ENCODE measurements around the gene DNAJB6. TPM values are rescaled to one million over a fixed set of nuclear protein-coding genes. Genes with fewer than 3 reads are reported as not detected.
A peak's percentile ranks its signal among the peaks of the same experiment; 100 is the strongest.

DNAJB6 gene
- total RNA-seq, 1 experiment from 2014 or later, result 178 TPM

- H3K9me3 ChIP-seq (replicated peaks), result no peaks in the 10 kb centered on the region
- H3K4me1 ChIP-seq (replicated peaks), result peaks cover 9% of the 10 kb centered on the region
- no peaks in the 10 kb centered on the region for H3K36me3 ChIP-seq
- no peak overlapping the region for H3K27ac ChIP-seq
- no peaks in the 10 kb centered on the region for H3K27me3 ChIP-seq (replicated peaks)
- H3K4me3 ChIP-seq, result no peak overlapping the region
- DNase-seq (ENCODE audit: low read depth in 1 of 2, low spot score in 2 of 2), result peak in 1 of 2 experiments; percentile 44
These were observed 94.6 kb downstream of the DNAJB6 start for GRCh38 chr7:157431173-157431950.

GRCh38 chr7:157431951-157432540 is 95.2 kb downstream of the DNAJB6 start:
- H3K4me1 ChIP-seq (replicated peaks), result peaks cover 9% of the 10 kb centered on the region
- H3K9me3 ChIP-seq (replicated peaks), result no peaks in the 10 kb centered on the region
- H3K27me3 ChIP-seq (replicated peaks), result no peaks in the 10 kb centered on the region
- no peaks in the 10 kb centered on the region for H3K36me3 ChIP-seq
- DNase-seq (ENCODE audit: low read depth in 1 of 2, low spot score in 2 of 2), result peak in 1 of 2 experiments; percentile 31
- H3K4me3 ChIP-seq, result no peak overlapping the region
- H3K27ac ChIP-seq, result no peak overlapping the region

- DNase-seq (ENCODE audit: low read depth in 1 of 2, low spot score in 2 of 2), result peak; percentile 35 to 67
- Histone ChIP-seq H3K36me3 (no peaks in the 10 kb centered on the region), H3K9me3 (replicated peaks) (no peaks in the 10 kb centered on the region), H3K4me1 (replicated peaks) (peaks cover 9% of the 10 kb centered on the region), H3K4me3 (peak overlapping the region; percentile 14), H3K27ac (no peak overlapping the region), H3K27me3 (replicated peaks) (no peaks in the 10 kb centered on the region)
These were observed 95.7 kb downstream of the DNAJB6 start for GRCh38 chr7:157432541-157432956.

DNA sequence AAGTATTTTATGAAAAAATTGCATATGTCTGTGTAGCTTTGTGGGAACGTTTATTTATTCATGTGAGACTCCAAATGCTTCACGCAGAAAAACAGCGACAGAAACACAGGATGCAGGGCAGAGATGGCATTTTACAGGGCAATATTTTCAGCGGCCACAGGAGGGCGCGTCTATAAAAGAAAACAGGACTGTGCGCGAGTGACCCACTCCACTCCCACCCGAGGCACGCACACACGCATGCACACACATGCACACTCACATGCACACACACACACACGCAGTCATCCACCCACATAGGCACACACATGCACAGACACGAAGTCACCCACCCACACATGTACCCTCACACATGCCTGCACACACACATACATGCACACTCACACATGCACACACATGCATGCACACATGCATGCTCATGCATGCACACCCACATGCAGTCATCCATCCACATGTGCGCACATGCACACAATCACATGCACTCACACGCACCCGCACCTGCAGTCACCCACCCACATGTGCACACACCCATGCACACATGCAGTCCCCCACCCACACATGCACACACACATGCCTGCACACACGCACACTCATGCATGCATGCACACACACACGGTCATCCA is 96.3 kb downstream of the DNAJB6 start:
- Histone ChIP-seq H3K4me3 (peak overlapping the region; percentile 14), H3K27ac (no peak overlapping the region), H3K9me3 (replicated peaks) (no peaks in the 10 kb centered on the region), H3K27me3 (replicated peaks) (no peaks in the 10 kb centered on the region), H3K36me3 (no peaks in the 10 kb centered on the region), H3K4me1 (replicated peaks) (peaks cover 9% of the 10 kb centered on the region)
- peak; percentile 38 to 51 for DNase-seq (ENCODE audit: low read depth in 1 of 2, low spot score in 2 of 2)

DNA sequence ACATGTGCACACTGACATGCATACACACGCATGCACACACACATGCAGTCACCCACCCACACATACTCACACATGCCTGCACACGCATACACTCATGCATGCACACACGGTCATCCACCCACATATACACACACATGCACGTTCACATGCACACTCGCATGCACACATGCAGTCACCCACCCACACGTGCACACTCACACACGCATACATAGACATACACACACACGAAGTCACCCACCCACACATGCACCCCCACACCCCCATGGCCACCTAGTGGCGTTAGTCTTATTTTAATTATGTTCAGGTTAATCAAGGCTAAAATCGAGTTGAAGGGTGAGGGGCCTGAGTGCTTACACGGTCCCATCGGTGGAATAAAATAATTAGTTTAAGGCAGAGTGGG is 96.8 kb downstream of the DNAJB6 start:
- no peaks in the 10 kb centered on the region for H3K9me3 ChIP-seq (replicated peaks)
- DNase-seq (ENCODE audit: low read depth in 1 of 2, low spot score in 2 of 2), result peak in 1 of 2 experiments; percentile 28
- no peaks in the 10 kb centered on the region for H3K36me3 ChIP-seq
- no peaks in the 10 kb centered on the region for H3K27me3 ChIP-seq (replicated peaks)
- H3K4me1 ChIP-seq (replicated peaks), result peaks cover 9% of the 10 kb centered on the region
- no peak overlapping the region for H3K4me3 ChIP-seq
- H3K27ac ChIP-seq, result no peak overlapping the region

DNA sequence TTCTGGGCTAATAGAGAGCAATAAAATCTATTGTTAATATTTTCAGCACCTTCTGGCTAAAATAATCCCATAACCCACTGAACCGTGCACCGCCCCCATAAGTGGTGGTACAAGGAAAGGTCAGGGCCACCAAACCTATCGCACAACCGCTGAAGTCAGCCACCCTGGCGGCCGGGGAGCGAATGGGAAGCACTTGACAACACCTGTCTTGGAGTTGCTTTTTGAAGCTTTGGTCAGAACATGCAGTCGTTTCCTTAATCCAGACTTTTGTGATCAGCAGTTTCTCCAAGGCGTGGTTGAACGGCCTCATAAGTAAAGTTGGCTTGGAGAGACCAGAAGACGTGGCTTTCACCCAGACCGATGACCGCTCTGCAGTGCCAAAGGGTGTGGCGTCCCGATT is 97.4 kb downstream of the DNAJB6 start:
- H3K27me3 ChIP-seq (replicated peaks), result no peaks in the 10 kb centered on the region
- peaks cover 9% of the 10 kb centered on the region for H3K4me1 ChIP-seq (replicated peaks)
- no peaks in the 10 kb centered on the region for H3K36me3 ChIP-seq
- no peaks in the 10 kb centered on the region for H3K9me3 ChIP-seq (replicated peaks)
- no peak overlapping the region for H3K27ac ChIP-seq
- H3K4me3 ChIP-seq, result no peak overlapping the region
- DNase-seq (ENCODE audit: low read depth in 1 of 2, low spot score in 2 of 2), result peak in 1 of 2 experiments; percentile 26

DNA sequence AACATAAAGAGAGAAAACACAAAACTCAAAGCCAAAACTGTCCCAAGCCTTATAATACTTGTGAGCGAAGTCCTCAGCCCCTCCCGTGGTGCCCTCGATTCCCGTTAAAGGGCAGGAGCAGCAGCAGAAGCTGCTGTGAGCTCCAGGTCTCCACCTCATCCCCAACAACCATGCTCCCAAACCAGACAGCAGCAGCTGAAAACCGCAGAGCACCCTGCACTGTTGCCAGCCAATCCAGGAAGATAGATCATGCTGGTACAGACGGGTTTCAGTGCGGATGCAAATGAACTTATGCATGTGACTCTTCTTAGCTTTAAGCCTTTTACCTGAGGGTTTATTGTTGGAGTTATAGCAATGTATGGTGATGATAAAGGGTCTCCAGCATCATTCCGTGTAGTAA is 97.9 kb downstream of the DNAJB6 start:
- H3K36me3 ChIP-seq, result no peaks in the 10 kb centered on the region
- no peak overlapping the region for H3K4me3 ChIP-seq
- H3K27me3 ChIP-seq (replicated peaks), result no peaks in the 10 kb centered on the region
- no peak overlapping the region for H3K27ac ChIP-seq
- peak in 1 of 2 experiments; percentile 29 for DNase-seq (ENCODE audit: low read depth in 1 of 2, low spot score in 2 of 2)
- peaks cover 9% of the 10 kb centered on the region for H3K4me1 ChIP-seq (replicated peaks)
- no peaks in the 10 kb centered on the region for H3K9me3 ChIP-seq (replicated peaks)

GRCh38 chr7:157436076-157436475 is 99.3 kb downstream of the DNAJB6 start:
- Histone ChIP-seq H3K4me1 (replicated peaks) (peaks cover 9% of the 10 kb centered on the region), H3K27ac (no peak overlapping the region), H3K9me3 (replicated peaks) (no peaks in the 10 kb centered on the region), H3K27me3 (replicated peaks) (no peaks in the 10 kb centered on the region), H3K4me3 (no peak overlapping the region), H3K36me3 (no peaks in the 10 kb centered on the region)
- DNase-seq (ENCODE audit: low read depth in 1 of 2, low spot score in 2 of 2), result no peak

DNA sequence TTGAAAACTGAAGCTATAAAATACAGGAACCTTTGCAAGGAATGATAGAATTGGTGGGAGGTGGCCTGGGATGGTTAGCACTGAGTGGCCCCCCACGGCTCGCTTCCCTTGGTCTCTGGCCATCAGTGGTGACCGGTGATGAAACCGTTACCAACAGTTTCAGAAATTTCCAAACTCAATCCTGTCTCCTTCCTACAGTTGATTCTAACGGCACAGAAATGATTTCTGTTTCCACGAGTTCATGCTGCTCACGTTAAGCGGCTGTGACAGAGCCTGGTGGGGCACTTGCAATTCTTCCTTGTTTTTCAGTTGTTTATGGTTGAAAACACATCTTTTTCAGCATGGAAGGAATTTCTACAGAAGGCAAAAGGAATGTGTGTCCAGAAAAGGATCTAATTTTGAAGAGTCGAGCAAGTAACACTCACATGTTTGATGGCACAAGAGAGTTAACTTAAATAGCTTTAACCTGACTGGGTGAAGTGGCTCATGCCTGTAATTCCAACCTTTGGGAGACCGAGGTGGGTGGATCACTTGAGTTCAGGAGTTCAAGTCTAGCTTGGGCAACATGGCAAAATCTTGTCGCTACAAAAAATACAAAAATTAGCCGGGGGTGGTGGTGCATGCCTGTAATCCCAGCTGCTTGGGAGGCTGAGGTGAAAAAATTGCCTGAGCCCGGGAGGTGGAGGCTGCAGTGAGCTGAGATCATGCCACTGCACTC is 100.1 kb downstream of the DNAJB6 start:
- Histone ChIP-seq H3K9me3 (replicated peaks) (no peaks in the 10 kb centered on the region), H3K36me3 (no peaks in the 10 kb centered on the region), H3K27ac (no peak overlapping the region), H3K4me3 (no peak overlapping the region), H3K27me3 (replicated peaks) (no peaks in the 10 kb centered on the region), H3K4me1 (replicated peaks) (peaks cover 9% of the 10 kb centered on the region)
- peak in 1 of 2 experiments; percentile 22 for DNase-seq (ENCODE audit: low read depth in 1 of 2, low spot score in 2 of 2)

DNA sequence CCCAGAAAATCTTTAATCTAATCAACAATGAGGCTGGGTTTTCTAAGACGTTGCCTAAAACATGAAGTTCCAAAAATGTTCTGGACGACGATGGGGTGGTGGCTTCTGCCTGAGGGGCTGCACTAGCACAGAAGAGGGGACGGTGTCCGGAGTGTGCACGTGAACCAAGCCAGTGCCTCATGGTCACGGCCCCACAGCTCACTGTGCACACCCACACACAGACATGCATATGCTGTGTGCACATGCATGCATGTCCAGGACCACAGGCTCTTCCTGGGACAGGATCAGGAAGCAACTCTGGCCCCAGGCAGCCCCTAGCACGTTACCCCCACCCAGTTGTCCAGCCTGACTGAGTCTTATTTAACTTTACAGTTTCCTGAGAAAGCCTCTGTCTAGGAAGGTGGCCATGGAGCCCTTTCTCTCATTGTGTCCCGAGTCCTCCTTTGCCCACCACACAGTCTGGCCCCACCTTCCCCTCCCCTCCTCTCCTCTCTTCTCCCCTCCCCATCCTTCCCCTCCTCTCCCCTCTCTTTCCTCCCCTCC is 100.8 kb downstream of the DNAJB6 start:
- Histone ChIP-seq H3K9me3 (replicated peaks) (no peaks in the 10 kb centered on the region), H3K4me1 (replicated peaks) (peaks cover 4% of the 10 kb centered on the region), H3K36me3 (no peaks in the 10 kb centered on the region), H3K27ac (no peak overlapping the region), H3K27me3 (replicated peaks) (no peaks in the 10 kb centered on the region), H3K4me3 (no peak overlapping the region)
- peak in 1 of 2 experiments; percentile 15 for DNase-seq (ENCODE audit: low read depth in 1 of 2, low spot score in 2 of 2)

GRCh38 chr7:157438121-157439025 is 101.6 kb downstream of the DNAJB6 start:
- H3K36me3 ChIP-seq, result no peaks in the 10 kb centered on the region
- H3K9me3 ChIP-seq (replicated peaks), result no peaks in the 10 kb centered on the region
- peak in 1 of 2 experiments; percentile 35 for DNase-seq (ENCODE audit: low read depth in 1 of 2, low spot score in 2 of 2)
- no peak overlapping the region for H3K4me3 ChIP-seq
- H3K27me3 ChIP-seq (replicated peaks), result no peaks in the 10 kb centered on the region
- no peak overlapping the region for H3K27ac ChIP-seq
- H3K4me1 ChIP-seq (replicated peaks), result no peaks in the 10 kb centered on the region

DNA sequence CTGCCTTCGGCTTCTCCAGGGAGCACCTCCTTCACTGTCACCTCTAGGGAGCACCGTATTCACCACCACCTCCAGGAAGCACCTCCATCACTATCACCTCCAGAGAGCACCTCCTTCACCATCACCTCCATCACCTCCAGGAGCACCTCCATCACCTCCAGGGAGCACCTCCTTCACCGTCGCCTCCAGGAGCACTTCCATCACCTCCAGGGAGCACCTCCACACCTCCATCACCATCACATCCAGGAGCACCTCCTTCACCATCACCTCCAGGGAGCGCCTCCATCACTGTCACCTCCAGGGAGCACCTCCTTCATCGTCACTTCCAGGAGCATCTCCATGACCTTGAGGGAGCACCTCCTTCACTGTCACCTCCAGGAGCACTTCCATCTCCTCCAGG is 102.3 kb downstream of the DNAJB6 start:
- H3K4me1 ChIP-seq (replicated peaks), result no peaks in the 10 kb centered on the region
- H3K36me3 ChIP-seq, result no peaks in the 10 kb centered on the region
- H3K4me3 ChIP-seq, result no peak overlapping the region
- peak in 1 of 2 experiments; percentile 26 for DNase-seq (ENCODE audit: low read depth in 1 of 2, low spot score in 2 of 2)
- H3K9me3 ChIP-seq (replicated peaks), result no peaks in the 10 kb centered on the region
- H3K27me3 ChIP-seq (replicated peaks), result no peaks in the 10 kb centered on the region
- H3K27ac ChIP-seq, result no peak overlapping the region

GRCh38 chr7:157439761-157440160 is 103.0 kb downstream of the DNAJB6 start:
- Histone ChIP-seq H3K4me3 (no peak overlapping the region), H3K27me3 (replicated peaks) (no peaks in the 10 kb centered on the region)

More at GRCh38 chr7:157439761-157440160, 103.0 kb downstream of the DNAJB6 start:
- no peak overlapping the region for H3K27ac ChIP-seq
- H3K9me3 ChIP-seq (replicated peaks), result no peaks in the 10 kb centered on the region
- no peaks in the 10 kb centered on the region for H3K36me3 ChIP-seq
- peak in 1 of 2 experiments; percentile 26 for DNase-seq (ENCODE audit: low read depth in 1 of 2, low spot score in 2 of 2)
- no peaks in the 10 kb centered on the region for H3K4me1 ChIP-seq (replicated peaks)
